Fibroblast of pulmonary artery (primary cell): ENCODE data around the gene FN3KRP.

Experiments
- DNase-seq: peaks from one replicate; pipeline ENCODE4 v3.0.0-alpha.2; 2010; ENCODE audit warnings: low read depth
- H3K4me3 ChIP-seq: replicated peaks from 2 replicates; pipeline ENCODE4 v1.5.1; 2011; ENCODE audit warnings: low read depth, mild to moderate bottlenecking, control low read depth, low read length, moderate library complexity
- TF ChIP-seq, protein P1 (sequence below): IDR thresholded peaks from 2 replicates; pipeline ENCODE4 v1.5.1; 2011; ENCODE audit warnings: mild to moderate bottlenecking, control low read depth, low read length, inconsistent platforms; ENCODE audit errors: missing control alignments

The FN3KRP gene

DNA sequence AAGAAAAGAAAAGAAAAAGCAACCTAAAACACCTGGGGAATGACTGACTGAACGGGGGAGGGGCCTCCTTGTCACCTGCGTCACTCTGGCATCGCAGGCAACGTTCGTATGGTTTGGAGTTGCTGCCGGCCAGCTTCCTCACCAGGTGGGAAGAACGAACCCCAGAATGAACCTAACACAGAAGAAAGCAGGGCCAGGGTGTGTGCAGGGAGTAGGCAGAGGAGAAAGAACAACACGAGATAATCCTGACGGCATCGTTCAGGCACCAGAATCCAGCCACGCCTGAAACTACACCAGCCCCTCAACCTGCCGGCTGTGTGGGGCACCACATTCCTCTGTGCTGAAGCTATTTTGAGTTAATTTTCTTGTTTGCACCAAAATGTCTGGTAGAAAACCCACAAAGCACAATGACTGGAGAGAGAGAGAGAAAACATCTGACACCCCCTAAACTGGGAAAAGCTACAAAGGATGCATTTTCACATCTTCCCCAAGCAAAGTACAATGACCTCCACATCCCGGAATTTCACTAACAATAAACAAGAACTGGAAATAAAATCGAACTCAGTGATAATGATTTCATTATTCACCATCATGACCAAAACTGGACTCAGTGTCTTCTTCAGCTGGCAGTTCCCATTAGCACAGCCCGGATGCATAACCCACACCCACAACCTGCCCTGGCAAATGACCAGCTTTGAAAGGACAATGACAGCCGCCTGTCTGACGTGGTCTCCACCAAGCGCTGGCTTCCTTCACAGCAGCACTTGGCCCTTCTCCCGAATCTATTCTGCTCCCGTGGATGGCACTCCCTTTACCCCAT, 41.6 kb upstream of the FN3KRP start:
- H3K4me3 ChIP-seq, result no peak overlapping the region
- TF ChIP-seq, protein P1, sequence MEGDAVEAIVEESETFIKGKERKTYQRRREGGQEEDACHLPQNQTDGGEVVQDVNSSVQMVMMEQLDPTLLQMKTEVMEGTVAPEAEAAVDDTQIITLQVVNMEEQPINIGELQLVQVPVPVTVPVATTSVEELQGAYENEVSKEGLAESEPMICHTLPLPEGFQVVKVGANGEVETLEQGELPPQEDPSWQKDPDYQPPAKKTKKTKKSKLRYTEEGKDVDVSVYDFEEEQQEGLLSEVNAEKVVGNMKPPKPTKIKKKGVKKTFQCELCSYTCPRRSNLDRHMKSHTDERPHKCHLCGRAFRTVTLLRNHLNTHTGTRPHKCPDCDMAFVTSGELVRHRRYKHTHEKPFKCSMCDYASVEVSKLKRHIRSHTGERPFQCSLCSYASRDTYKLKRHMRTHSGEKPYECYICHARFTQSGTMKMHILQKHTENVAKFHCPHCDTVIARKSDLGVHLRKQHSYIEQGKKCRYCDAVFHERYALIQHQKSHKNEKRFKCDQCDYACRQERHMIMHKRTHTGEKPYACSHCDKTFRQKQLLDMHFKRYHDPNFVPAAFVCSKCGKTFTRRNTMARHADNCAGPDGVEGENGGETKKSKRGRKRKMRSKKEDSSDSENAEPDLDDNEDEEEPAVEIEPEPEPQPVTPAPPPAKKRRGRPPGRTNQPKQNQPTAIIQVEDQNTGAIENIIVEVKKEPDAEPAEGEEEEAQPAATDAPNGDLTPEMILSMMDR, result no peak

DNA sequence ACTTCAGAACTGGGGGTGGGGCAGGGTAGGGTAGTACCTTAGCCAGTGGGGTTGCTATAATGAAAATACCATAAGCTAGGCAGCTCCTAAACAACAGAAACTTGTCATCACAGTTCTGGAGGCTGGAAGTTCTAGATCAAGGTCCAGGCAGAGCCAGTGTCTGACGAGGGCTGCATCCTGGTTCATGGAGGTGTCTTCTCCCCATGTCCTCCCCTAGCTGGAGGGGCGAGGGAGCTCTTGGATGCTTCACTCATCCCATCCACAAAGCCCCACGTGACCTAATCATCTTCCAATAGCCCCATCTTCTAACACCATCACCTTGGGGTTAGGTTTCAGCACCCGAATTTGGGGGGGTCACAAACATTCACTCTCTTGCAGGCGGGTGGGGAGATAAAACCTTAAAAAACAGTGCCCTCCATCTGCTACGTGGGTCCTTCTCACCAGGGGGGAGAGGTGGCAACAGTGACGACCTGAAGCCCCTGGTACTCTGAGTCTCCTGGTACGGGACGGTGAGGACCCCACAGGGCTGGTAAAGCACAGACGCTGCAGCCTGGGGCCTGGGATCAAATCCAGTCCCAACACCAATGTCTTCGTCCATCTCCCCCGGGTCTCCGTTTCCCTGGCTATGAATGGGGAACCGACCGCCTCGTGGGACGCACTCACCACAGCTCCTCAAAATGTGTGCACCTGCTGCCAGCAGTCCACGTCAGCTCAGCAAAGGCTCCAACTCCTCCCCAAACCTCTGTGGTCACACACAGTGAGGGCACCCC, 40.8 kb upstream of the FN3KRP start:
- TF ChIP-seq, protein P1, result no peak
- no peak for DNase-seq
- no peak overlapping the region for H3K4me3 ChIP-seq

More for the DNA sequence above, 41.6 kb upstream of the FN3KRP start:
- DNase-seq, result no peak

DNA sequence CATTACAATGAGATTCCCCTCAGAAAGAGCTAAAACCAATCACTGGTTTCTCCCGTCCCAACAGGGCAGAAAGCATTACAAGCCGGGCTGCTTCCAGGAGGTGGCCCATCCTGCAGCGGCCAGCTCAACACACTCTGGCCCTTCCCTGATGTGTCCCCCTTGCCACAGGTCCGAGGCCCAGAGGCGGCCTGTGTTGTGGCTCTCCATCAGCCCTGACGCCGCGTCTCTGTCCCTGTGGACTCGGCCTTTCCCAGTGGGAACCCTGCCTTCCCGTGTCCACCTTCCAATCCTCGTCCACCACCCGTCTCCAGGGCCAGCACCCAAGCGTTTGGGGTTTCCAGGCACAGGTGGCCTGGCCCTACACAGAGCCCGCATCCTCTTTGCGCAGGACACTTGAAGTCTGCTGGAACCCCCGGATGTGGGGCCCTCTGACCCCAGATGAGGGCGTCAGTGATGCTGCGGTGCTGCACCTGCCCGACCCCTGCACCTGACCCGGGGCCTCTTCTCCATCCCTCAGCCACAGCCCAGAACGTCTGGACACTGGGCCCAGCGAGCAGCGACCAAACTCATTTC, 39.1 kb upstream of the FN3KRP start:
- DNase-seq, result no peak
- no peak overlapping the region for H3K4me3 ChIP-seq
- TF ChIP-seq, protein P1, result no peak

DNA sequence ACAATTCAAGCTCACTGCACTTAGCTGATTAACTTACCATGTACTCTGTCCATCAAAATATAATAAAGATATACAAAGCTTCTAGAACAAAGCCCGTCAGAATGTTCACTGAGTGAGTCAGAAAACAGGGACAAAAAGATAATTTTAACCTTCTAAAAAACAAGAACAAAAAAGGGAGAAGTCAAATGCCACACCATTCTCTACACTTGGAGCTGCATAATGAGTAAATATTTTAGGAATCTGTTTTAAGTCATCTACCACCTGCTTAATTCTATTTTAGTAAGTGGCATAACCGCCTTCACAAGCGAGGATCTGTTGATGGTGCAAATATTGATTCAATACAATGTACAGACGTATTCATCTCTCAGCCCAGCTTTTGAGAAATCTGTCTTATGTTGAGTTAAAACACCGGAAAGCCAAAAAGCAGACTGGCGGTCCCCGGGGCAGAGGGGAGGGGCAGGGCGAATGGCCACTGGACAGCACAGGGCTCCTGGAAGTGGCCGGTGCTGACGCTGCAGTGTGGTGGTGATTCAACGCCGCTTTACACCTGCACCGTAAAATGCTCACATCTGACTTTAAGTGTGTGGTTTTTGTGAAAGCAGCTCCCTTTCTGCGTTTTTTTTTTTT, 38.1 kb upstream of the FN3KRP start:
- TF ChIP-seq, protein P1, result no peak
- no peak overlapping the region for H3K4me3 ChIP-seq
- DNase-seq, result no peak

DNA sequence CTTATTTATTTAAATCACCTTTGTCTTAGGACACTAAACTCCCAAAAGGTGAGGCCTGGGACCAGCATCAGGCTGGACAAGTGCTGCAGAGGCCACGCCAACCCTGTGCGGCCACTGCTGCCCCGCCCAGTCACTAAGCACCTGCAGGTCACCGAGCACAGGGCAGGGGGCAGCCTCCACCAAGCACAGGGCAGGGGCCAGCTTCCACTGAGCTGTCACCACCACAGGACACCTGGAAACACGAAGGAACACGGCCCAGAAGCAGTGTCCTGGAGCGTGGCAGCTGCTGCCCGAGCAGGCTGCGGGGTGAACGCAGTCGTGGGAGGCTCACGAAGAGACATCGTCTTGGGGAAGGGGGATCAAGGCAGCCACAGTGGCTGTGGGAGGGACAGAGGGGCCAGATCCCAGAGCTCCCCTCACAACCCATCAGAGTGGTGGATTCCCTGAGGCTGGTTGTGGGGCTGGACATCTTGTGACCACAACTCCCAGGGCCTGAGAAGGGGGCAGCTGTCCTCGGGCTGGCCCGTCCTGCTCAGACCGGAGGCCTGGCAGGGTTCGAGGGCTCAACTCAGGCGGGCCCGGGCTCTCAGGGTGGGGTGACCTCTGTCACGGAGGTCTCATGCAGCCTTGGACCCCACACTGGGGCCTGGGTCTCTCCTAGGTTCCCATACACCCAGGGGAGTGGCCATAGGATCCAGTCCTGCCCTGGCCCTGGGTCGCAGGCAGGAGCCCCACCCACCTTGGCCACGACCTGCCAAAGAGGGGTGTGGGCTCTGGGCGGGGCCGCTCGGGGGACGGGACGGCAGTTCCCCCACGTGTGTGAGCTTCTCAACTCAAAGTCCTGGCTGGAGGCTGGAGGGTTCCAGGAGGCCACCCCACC, 36.7 kb upstream of the FN3KRP start:
- H3K4me3 ChIP-seq, result no peak overlapping the region
- TF ChIP-seq, protein P1, result no peak
- DNase-seq, result no peak

DNA sequence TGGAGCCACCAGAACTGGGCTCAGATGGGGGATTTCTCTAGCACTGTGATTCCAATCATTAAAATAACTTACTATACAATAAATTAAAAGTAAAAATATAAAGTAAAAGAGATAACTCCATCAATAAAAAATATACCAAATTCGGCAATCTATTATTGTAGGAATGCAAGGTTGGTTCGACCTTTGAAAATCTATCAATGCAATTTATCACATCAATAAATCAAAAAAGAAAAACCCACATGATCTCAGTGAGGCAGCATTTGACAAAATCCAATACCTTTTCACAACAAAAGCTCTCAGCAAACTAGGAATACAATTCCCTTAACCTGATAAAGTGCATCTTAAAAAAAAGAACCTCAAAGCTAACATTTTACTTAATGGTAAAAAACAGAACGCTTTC, 35.0 kb upstream of the FN3KRP start:
- TF ChIP-seq, protein P1, result no peak
- H3K4me3 ChIP-seq, result no peak overlapping the region
- DNase-seq, result no peak
